Fibroblast of lung (primary cell): ENCODE data around the gene SFN. TPM values are rescaled to one million over a fixed set of nuclear protein-coding genes. Genes with fewer than 3 reads are reported as not detected.

Source experiments
- DNase-seq, 2 donors: peaks; one replicate each; pipeline versions ENCODE4 v3.0.0 to v3.0.0-alpha.2; 2010; ENCODE audit warnings: low read depth in 2 of 2
- H2AFZ ChIP-seq: 2 replicates; pipeline ENCODE4 v1.5.1; 2012; ENCODE audit warnings: low read length, control low read depth, inconsistent platforms
- H3K27ac ChIP-seq: 2 replicates; pipeline ENCODE4 v1.5.1; 2011; ENCODE audit warnings: low read length, control low read depth; ENCODE audit not compliant: insufficient read depth
- H3K27me3 ChIP-seq: 2 replicates; pipeline ENCODE4 v1.5.1; 2011; ENCODE audit warnings: mild to moderate bottlenecking, low read length; ENCODE audit not compliant: control insufficient read depth, insufficient read depth
- H3K36me3 ChIP-seq: 2 replicates; pipeline ENCODE4 v1.5.1; 2011; ENCODE audit warnings: low read length; ENCODE audit not compliant: control insufficient read depth, insufficient read depth
- H3K4me1 ChIP-seq: 2 replicates; pipeline ENCODE4 v1.5.1; 2011; ENCODE audit warnings: low read length; ENCODE audit not compliant: control insufficient read depth, insufficient read depth; ENCODE audit errors: extremely low read depth
- H3K4me2 ChIP-seq: 2 replicates; pipeline ENCODE4 v1.5.1; 2011; ENCODE audit warnings: low read length, control low read depth; ENCODE audit not compliant: insufficient read depth; ENCODE audit errors: extremely low read depth
- H3K4me3 ChIP-seq, 4 experiments: fragments of 200-600 bp in 1 of 4; sonication (generic) in 1 of 4; replicated peaks in 1 of 4; 2 replicates each; pipeline ENCODE4 v1.5.1; 2011 to 2016; ENCODE audit warnings: low read length in 4 of 4, low read depth in 3 of 4, mild to moderate bottlenecking in 3 of 4, control low read depth in 2 of 4, inconsistent platforms in 1 of 4, mixed read lengths in 1 of 4; ENCODE audit not compliant: insufficient read depth in 1 of 4; ENCODE audit errors: control extremely low read depth in 1 of 4
- H3K79me2 ChIP-seq: 2 replicates; pipeline ENCODE4 v1.5.1; 2012; ENCODE audit warnings: mild to moderate bottlenecking, low read length, inconsistent platforms; ENCODE audit not compliant: control insufficient read depth, insufficient read depth
- H3K9ac ChIP-seq: 2 replicates; pipeline ENCODE4 v1.5.1; 2011; ENCODE audit warnings: mild to moderate bottlenecking, low read length, control low read depth; ENCODE audit not compliant: insufficient read depth
- H3K9me3 ChIP-seq: 2 replicates; pipeline ENCODE4 v1.5.1; 2012; ENCODE audit warnings: low read depth, low read length; ENCODE audit not compliant: control insufficient read depth, insufficient read depth
- H4K20me1 ChIP-seq: 2 replicates; pipeline ENCODE4 v1.5.1; 2011; ENCODE audit warnings: low read length; ENCODE audit not compliant: control insufficient read depth, insufficient read depth; ENCODE audit errors: extremely low read depth
- CTCF ChIP-seq, 2 donors: IDR thresholded peaks in 1 of 2; conservative IDR thresholded peaks in 1 of 2; 1 replicate in 1 of 2; 2 replicates in 1 of 2; pipeline ENCODE4 v1.5.1; 2011 to 2012; ENCODE audit warnings: low read length in 2 of 2, control low read depth in 1 of 2, inconsistent platforms in 1 of 2, low read depth in 1 of 2, mild to moderate bottlenecking in 1 of 2
- EZH2 ChIP-seq: IDR thresholded peaks from 2 replicates; pipeline ENCODE4 v1.5.1; 2012; ENCODE audit warnings: low read length, control low read depth, mild to moderate bottlenecking; ENCODE audit errors: missing control alignments
- polyA plus RNA-seq, 2 donors: library from polyadenylated mRNA; depleted of rRNA in 1 of 2; stranded (reverse) in 1 of 2; unstranded in 1 of 2; fragments of >200 nt; gene quantifications; 2 replicates each; pipeline ENCODE4 v1.2.1, GENCODE V29; 2011 to 2012; ENCODE audit warnings: missing spikeins in 1 of 2
- total RNA-seq: library from RNA; depleted of rRNA; stranded (reverse); fragments of >200 nt; gene quantifications from 2 replicates; pipeline ENCODE4 v1.2.1, GENCODE V29; 2014

SFN gene
- total and polyA plus RNA-seq, 2 donors (not counting 1 experiment from before 2014, with no cell fraction given): 0.19 TPM; not detected in 1

GRCh38 chr1:26858891-26859640, 3.9 kb upstream of the SFN start:
- H2AFZ ChIP-seq: no peak overlapping the region
- H3K9ac ChIP-seq: no peak overlapping the region
- H4K20me1 ChIP-seq: no peaks in the 10 kb centered on the region

GRCh38 chr1:26861286-26861701, 1.7 kb upstream of the SFN start:
- Histone ChIP-seq H3K4me3 (no peak overlapping the region), H3K9me3 (no peaks in the 10 kb centered on the region), H3K79me2 (no peaks in the 10 kb centered on the region), H3K9ac (no peak overlapping the region), H3K27me3 (no peaks in the 10 kb centered on the region), H4K20me1 (no peaks in the 10 kb centered on the region), H3K36me3 (no peaks in the 10 kb centered on the region), H3K4me1 (peaks cover 7% of the 10 kb centered on the region), H3K27ac (no peak overlapping the region), H3K4me2 (no peak overlapping the region), H2AFZ (no peak overlapping the region)
- TF ChIP-seq EZH2 (no peak), CTCF (conservative IDR thresholded peaks at IDR 0.05 in 1 of 2, IDR thresholded peaks at IDR 0.05 in 1 of 2; ENCODE audit: low read depth in 1 of 2, low read length in 2 of 2) (peak; percentile 26 to 27)
- DNase-seq: peak; percentile 14 to 28

More at GRCh38 chr1:26858891-26859640, 3.9 kb upstream of the SFN start:
- TF ChIP-seq EZH2: no peak
- TF ChIP-seq CTCF (conservative IDR thresholded peaks at IDR 0.05 in 1 of 2, IDR thresholded peaks at IDR 0.05 in 1 of 2; ENCODE audit: low read depth in 1 of 2, low read length in 2 of 2): no peak
- H3K79me2 ChIP-seq: no peaks in the 10 kb centered on the region
- H3K4me1 ChIP-seq: peaks cover 2% of the 10 kb centered on the region
- H3K9me3 ChIP-seq: no peaks in the 10 kb centered on the region
- H3K4me3 ChIP-seq: no peak overlapping the region
- DNase-seq: no peak
- H3K4me2 ChIP-seq: no peak overlapping the region
- H3K36me3 ChIP-seq: peaks cover 1% of the 10 kb centered on the region
- no peak overlapping the region for H3K27ac ChIP-seq
- H3K27me3 ChIP-seq: no peaks in the 10 kb centered on the region

- H3K4me2 ChIP-seq: no peak overlapping the region
- no peaks in the 10 kb centered on the region for H4K20me1 ChIP-seq
- no peak for TF ChIP-seq EZH2
- TF ChIP-seq CTCF (conservative IDR thresholded peaks at IDR 0.05 in 1 of 2, IDR thresholded peaks at IDR 0.05 in 1 of 2; ENCODE audit: low read depth in 1 of 2, low read length in 2 of 2): no peak
- H3K9me3 ChIP-seq: no peaks in the 10 kb centered on the region
- H2AFZ ChIP-seq: no peak overlapping the region
- no peaks in the 10 kb centered on the region for H3K27me3 ChIP-seq
- no peak overlapping the region for H3K4me3 ChIP-seq
- H3K9ac ChIP-seq: no peak overlapping the region
- peaks cover 7% of the 10 kb centered on the region for H3K4me1 ChIP-seq
- no peaks in the 10 kb centered on the region for H3K79me2 ChIP-seq
- H3K27ac ChIP-seq: no peak overlapping the region
- no peaks in the 10 kb centered on the region for H3K36me3 ChIP-seq
- DNase-seq: no peak
These were observed 1.0 kb upstream of the SFN start for GRCh38 chr1:26861889-26862378.
